Cardiac muscle cell (in vitro differentiated cells and primary cell): Measurements from ENCODE around the gene MAIP1. TPM values are rescaled to one million over a fixed set of nuclear protein-coding genes. Genes with fewer than 3 reads are reported as not detected.

Experiments used
- DNase-seq, 2 donors: peaks; one replicate each; pipeline versions ENCODE4 v3.0.0 to v3.0.0-alpha.2; 2010 to 2017; ENCODE audit warnings: low read depth in 1 of 2, low spot score in 1 of 2
- H3K27ac ChIP-seq: fragments of 200-600 bp; sonication (generic); 2 replicates; pipeline ENCODE4 v1.5.1; 2016
- H3K27me3 ChIP-seq: fragments of 200-600 bp; sonication (generic); 2 replicates; pipeline ENCODE4 v1.6.0; 2016; ENCODE audit warnings: control low read depth
- H3K36me3 ChIP-seq: fragments of 200-600 bp; sonication (generic); 2 replicates; pipeline ENCODE4 v1.5.1; 2016; ENCODE audit warnings: control low read depth
- H3K4me1 ChIP-seq: fragments of 200-600 bp; sonication (generic); 2 replicates; pipeline ENCODE4 v1.8.1; 2017; ENCODE audit warnings: low read depth, mild to moderate bottlenecking, mixed run types
- H3K4me3 ChIP-seq: fragments of 200-600 bp; sonication (generic); 2 replicates; pipeline ENCODE4 v1.5.1; 2016; ENCODE audit warnings: mild to moderate bottlenecking
- H3K9me3 ChIP-seq: fragments of 200-600 bp; sonication (generic); 2 replicates; pipeline ENCODE4 v1.5.1; 2017; ENCODE audit warnings: low read depth, mild to moderate bottlenecking, control low read depth
- CTCF ChIP-seq: IDR thresholded peaks from 2 replicates; pipeline ENCODE4 v1.5.1; 2012; ENCODE audit warnings: low read depth, mild to moderate bottlenecking, low read length
- polyA plus RNA-seq: library from polyadenylated mRNA; unstranded; fragments of >200 nt; fragmentation: Nextera tagmentation; extraction: Ambion mirVana; gene quantifications from 2 replicates; pipeline ENCODE4 v1.2.1, GENCODE V29; 2016
- total RNA-seq: library from RNA; depleted of rRNA; stranded (reverse); fragments of >200 nt; gene quantifications from 2 replicates; pipeline ENCODE4 v1.2.3, GENCODE V29; 2016

The MAIP1 gene
- total and polyA plus RNA-seq, 2 experiments from 2014 or later = 28.3 to 33.7 TPM

- no peaks in the 10 kb centered on the region for H3K4me1 ChIP-seq
- no peaks in the 10 kb centered on the region for H3K27me3 ChIP-seq
- H3K4me3 ChIP-seq = no peak overlapping the region
- no peak overlapping the region for H3K27ac ChIP-seq
- H3K9me3 ChIP-seq = no peaks in the 10 kb centered on the region
- TF ChIP-seq CTCF = no peak
- peaks cover 56% of the 10 kb centered on the region for H3K36me3 ChIP-seq
- DNase-seq = no peak
These were observed 18.8 kb upstream of the MAIP1 start for GRCh38 chr2:199936554-199936953.

GRCh38 chr2:199940373-199940772 is 15.0 kb upstream of the MAIP1 start:
- Histone ChIP-seq H3K27me3 (no peaks in the 10 kb centered on the region), H3K27ac (no peak overlapping the region), H3K36me3 (peaks cover 51% of the 10 kb centered on the region), H3K4me3 (no peak overlapping the region), H3K4me1 (no peaks in the 10 kb centered on the region), H3K9me3 (no peaks in the 10 kb centered on the region)
- peak in 1 of 2 donors; percentile 30 for DNase-seq
- TF ChIP-seq CTCF = peak; percentile 22

- Histone ChIP-seq H3K4me1 (no peaks in the 10 kb centered on the region), H3K36me3 (peaks cover 63% of the 10 kb centered on the region), H3K4me3 (no peak overlapping the region), H3K27ac (no peak overlapping the region), H3K9me3 (no peaks in the 10 kb centered on the region), H3K27me3 (no peaks in the 10 kb centered on the region)
- no peak for DNase-seq
- no peak for TF ChIP-seq CTCF
These were observed 12.0 kb upstream of the MAIP1 start for GRCh38 chr2:199943373-199943772.

GRCh38 chr2:199946196-199946595 is 9.2 kb upstream of the MAIP1 start:
- Histone ChIP-seq H3K4me1 (no peaks in the 10 kb centered on the region), H3K36me3 (peaks cover 45% of the 10 kb centered on the region), H3K9me3 (no peaks in the 10 kb centered on the region), H3K27ac (no peak overlapping the region), H3K27me3 (no peaks in the 10 kb centered on the region), H3K4me3 (no peak overlapping the region)
- no peak for DNase-seq
- no peak for TF ChIP-seq CTCF

GRCh38 chr2:199946836-199947235 is 8.5 kb upstream of the MAIP1 start:
- no peak for TF ChIP-seq CTCF
- no peaks in the 10 kb centered on the region for H3K4me1 ChIP-seq
- H3K36me3 ChIP-seq = peaks cover 43% of the 10 kb centered on the region
- no peak for DNase-seq
- no peak overlapping the region for H3K4me3 ChIP-seq
- no peak overlapping the region for H3K27ac ChIP-seq
- no peaks in the 10 kb centered on the region for H3K9me3 ChIP-seq
- H3K27me3 ChIP-seq = no peaks in the 10 kb centered on the region

- Histone ChIP-seq H3K27ac (no peak overlapping the region), H3K27me3 (no peaks in the 10 kb centered on the region), H3K4me3 (no peak overlapping the region), H3K36me3 (peaks cover 27% of the 10 kb centered on the region), H3K9me3 (no peaks in the 10 kb centered on the region), H3K4me1 (no peaks in the 10 kb centered on the region)
- no peak for TF ChIP-seq CTCF
- no peak for DNase-seq
These were observed 5.0 kb upstream of the MAIP1 start for GRCh38 chr2:199950396-199950795.
